LNCaP clone FGC (cell line): ENCODE results near the gene ISM1.

Source experiments
- DNase-seq: peaks from one replicate; pipeline ENCODE4 v3.0.0-alpha.2; 2011; ENCODE audit warnings: low read depth
- H3K4me3 ChIP-seq: 2 replicates; pipeline ENCODE4 v1.5.1; 2011; ENCODE audit warnings: mild to moderate bottlenecking, low read depth, low read length, control low read depth
- TF ChIP-seq, protein P1 (sequence below): IDR thresholded peaks from 2 replicates; pipeline ENCODE4 v1.5.1; 2012; ENCODE audit warnings: mild to moderate bottlenecking; ENCODE audit not compliant: control insufficient read depth, insufficient read depth; ENCODE audit errors: extremely low read depth

Gene ISM1

DNA sequence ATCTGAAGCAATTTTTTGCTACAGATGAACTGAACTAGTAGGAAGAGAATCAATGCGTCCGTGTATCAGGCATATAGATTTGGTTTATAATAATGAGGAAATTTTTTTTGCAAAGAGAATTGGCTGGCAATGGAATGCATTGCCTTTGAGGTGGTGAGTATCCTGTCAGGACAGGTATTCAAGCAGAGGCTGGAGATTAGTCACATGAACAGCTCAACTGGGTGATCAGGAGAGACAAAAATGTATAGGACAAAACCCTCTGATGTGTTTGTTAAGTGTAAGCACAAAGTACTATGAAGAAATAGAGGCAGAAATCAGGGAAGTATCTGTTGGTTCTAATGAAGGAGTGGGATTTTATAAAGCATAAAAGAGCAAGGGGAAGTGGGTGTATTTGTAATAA lies 80.5 kb downstream of the ISM1 start:
- TF ChIP-seq, protein P1, sequence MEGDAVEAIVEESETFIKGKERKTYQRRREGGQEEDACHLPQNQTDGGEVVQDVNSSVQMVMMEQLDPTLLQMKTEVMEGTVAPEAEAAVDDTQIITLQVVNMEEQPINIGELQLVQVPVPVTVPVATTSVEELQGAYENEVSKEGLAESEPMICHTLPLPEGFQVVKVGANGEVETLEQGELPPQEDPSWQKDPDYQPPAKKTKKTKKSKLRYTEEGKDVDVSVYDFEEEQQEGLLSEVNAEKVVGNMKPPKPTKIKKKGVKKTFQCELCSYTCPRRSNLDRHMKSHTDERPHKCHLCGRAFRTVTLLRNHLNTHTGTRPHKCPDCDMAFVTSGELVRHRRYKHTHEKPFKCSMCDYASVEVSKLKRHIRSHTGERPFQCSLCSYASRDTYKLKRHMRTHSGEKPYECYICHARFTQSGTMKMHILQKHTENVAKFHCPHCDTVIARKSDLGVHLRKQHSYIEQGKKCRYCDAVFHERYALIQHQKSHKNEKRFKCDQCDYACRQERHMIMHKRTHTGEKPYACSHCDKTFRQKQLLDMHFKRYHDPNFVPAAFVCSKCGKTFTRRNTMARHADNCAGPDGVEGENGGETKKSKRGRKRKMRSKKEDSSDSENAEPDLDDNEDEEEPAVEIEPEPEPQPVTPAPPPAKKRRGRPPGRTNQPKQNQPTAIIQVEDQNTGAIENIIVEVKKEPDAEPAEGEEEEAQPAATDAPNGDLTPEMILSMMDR, result no peak
- no peak for DNase-seq
- H3K4me3 ChIP-seq, result no peak overlapping the region

GRCh38 chr20:13302647-13303450 lies 81.8 kb downstream of the ISM1 start:
- TF ChIP-seq, protein P1, result peak; percentile 79
- DNase-seq, result no peak
- H3K4me3 ChIP-seq, result no peak overlapping the region

DNA sequence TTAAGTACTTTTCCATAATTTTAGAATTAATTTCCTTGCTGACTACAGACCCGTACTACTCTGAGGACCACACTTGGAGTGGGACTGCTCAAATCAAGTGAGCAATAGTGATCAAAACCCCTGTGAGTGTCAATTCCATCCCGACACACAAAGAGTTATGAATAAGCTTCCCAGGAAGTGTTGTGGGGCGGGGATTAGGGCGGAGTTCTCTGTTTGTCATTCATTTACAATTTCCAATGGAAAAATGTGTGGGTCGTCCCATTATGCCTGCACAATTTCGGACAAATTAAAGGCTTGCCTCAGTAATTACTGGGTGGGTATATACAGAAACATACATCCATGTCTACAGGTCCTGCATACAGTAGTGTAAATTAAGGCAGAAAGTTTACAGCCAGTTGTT lies 84.2 kb downstream of the ISM1 start:
- H3K4me3 ChIP-seq, result no peak overlapping the region
- TF ChIP-seq, protein P1, result no peak
- DNase-seq, result no peak

- TF ChIP-seq, protein P1, result no peak
- H3K4me3 ChIP-seq, result no peak overlapping the region
- DNase-seq, result no peak
Measured at GRCh38 chr20:13307562-13308163, 86.6 kb downstream of the ISM1 start.

GRCh38 chr20:13312300-13312699 lies 91.2 kb downstream of the ISM1 start:
- H3K4me3 ChIP-seq, result no peak overlapping the region
- TF ChIP-seq, protein P1, result no peak
- no peak for DNase-seq

DNA sequence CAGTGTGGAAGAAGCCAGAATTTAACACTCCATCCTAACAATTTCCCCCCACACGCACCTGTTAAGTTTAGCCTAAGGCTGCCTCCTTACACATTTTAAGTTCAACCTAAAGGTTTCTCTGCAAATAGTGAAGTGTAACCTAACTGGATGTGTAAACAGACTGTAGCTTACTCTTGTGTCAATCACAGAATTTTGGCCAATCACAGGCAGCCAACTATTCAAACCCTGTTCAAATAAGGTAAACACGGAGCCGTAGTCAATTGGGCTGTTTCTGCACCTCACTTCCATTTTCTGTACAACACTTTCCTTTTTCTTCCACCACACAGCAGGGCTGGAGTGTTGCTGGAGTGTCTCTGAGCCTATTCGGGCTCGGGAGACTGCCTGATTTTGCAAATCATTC lies 92.1 kb downstream of the ISM1 start:
- no peak overlapping the region for H3K4me3 ChIP-seq
- no peak for DNase-seq
- TF ChIP-seq, protein P1, result no peak
